GM10266 (cell line): Measurements from ENCODE around the gene DESI2.
"Not testable (repeated sequence)": the region's sequence is repeated elsewhere in the genome, so short reads cannot be mapped to it uniquely, and the experiment has no call there.

Experiments
- DNase-seq: peaks from one replicate; pipeline ENCODE4 v3.0.0; 2012; ENCODE audit errors: extremely low spot score
- TF ChIP-seq, protein P1 (sequence below): IDR thresholded peaks from 2 replicates; pipeline ENCODE4 v1.5.1; 2012; ENCODE audit warnings: mild to moderate bottlenecking, low read depth; ENCODE audit not compliant: control insufficient read depth, insufficient read depth; ENCODE audit errors: missing control alignments

Gene DESI2

DNA sequence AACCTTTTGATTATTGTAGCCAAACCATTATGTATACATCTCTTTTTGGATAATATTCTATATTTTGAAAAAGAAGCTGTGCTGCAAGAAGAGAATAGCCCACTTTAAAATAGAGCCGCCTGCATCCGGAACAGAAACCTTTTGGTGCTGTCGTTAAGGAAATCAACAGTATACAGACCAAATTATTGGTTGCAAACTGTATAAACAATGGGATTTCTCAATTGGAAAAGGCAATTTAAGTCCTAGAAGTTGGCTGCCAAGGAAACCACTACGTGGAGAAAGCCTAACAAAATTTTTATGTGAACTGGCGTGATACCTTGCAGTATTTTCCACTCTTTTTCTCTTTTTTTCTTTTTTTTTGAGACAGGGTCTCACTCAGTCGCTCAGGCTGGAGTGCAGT lies 25.8 kb downstream of the DESI2 start:
- TF ChIP-seq, protein P1, sequence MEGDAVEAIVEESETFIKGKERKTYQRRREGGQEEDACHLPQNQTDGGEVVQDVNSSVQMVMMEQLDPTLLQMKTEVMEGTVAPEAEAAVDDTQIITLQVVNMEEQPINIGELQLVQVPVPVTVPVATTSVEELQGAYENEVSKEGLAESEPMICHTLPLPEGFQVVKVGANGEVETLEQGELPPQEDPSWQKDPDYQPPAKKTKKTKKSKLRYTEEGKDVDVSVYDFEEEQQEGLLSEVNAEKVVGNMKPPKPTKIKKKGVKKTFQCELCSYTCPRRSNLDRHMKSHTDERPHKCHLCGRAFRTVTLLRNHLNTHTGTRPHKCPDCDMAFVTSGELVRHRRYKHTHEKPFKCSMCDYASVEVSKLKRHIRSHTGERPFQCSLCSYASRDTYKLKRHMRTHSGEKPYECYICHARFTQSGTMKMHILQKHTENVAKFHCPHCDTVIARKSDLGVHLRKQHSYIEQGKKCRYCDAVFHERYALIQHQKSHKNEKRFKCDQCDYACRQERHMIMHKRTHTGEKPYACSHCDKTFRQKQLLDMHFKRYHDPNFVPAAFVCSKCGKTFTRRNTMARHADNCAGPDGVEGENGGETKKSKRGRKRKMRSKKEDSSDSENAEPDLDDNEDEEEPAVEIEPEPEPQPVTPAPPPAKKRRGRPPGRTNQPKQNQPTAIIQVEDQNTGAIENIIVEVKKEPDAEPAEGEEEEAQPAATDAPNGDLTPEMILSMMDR: no peak

DNA sequence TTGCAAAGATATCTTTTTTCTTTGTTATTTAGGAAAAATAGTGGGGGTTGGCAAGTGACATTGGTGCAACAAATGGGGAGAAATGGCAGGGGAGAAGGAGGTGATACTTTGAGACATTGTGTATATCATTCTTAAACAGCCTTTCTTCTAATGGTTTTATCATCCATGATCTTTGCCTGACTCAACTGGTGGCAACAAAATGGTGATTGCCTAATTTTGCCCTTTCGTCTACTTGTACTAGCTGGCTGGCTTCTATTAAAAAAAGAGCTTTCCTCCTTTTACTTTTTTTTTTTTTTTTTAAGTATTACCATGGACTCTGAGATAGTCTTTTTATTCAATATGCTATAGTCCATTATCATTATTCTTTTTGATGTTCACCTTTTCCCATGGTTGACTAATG lies 27.7 kb downstream of the DESI2 start:
- TF ChIP-seq, protein P1: no peak
- no peak for DNase-seq

More for the DNA sequence above, 25.8 kb downstream of the DESI2 start:
- no peak for DNase-seq

DNA sequence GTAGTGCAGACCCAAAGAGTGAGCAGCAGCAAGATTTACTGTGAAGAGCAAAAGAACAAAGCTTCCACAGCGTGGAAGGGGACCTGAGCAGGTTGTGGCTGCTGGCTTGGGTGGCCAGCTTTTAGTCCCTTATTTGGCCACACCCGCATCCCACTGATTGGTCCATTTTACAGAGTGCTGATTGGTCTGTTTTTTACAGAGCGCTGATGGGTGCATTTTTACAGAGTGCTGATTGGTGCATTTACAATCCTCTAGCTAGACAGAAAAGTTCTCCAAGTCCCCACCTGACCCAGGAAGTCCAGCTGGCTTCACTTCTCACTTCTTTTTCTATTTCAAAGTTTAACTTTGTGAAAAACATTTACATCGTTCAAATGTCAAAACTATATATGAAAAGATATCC lies 29.2 kb downstream of the DESI2 start:
- DNase-seq: not testable (repeated sequence)

DNA sequence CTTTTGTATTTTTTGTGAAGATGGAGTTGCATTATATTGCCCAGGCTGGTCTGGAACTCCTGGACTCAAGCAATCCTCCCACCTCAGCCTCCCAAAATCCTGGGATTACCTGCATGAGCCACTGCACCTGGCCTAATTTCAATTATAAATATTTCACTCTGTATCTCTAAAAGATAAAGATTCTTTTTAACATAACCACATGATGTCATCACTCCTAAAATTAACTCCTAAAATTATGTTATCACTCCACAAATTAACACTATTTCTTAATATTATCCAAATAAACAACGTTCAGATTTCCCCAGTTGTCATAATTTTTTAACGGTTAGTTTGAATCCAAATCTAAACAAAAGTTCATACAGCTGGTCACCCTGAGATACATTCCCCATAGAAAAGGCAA lies 43.0 kb downstream of the DESI2 start:
- TF ChIP-seq, protein P1: no peak
- no peak for DNase-seq

DNA sequence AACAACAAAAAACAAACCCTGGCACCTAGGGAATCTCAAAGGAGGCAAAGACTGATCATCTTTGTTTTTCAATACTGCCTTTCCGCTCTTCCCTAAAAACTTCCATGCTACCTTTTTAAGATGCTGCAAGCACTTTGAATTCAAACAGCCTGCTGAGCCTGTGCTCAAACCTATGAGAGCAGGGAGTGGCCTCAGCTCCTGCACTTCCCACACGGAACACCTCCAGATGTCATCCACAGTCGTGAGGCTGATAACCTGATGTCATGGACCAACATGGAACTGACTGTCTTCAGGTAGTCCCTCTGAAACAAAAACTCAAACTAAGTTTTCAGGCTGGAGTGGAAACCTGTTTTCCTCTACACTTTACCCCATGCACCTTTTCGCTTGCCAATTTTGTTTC lies 46.8 kb downstream of the DESI2 start:
- no peak for DNase-seq
- TF ChIP-seq, protein P1: no peak

DNA sequence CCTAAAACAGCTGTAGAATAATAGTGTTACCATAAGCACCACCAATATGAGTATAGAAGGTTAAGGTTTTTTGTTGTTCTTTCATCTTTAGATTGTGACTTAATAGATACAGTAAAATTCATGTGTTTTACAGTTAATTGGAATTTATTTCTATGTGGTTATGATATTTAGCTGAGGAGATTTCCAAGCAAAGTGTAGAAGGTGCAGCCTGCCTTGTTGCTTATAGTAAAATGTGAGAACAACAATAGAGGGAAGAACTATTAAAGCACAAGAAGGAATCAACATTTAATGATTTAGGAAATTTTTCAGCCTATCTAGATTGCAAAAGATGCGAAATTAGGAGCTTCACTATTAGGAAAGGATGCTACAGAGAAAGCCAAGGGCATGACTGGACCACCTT lies 47.9 kb downstream of the DESI2 start:
- TF ChIP-seq, protein P1: no peak
- no peak for DNase-seq

DNA sequence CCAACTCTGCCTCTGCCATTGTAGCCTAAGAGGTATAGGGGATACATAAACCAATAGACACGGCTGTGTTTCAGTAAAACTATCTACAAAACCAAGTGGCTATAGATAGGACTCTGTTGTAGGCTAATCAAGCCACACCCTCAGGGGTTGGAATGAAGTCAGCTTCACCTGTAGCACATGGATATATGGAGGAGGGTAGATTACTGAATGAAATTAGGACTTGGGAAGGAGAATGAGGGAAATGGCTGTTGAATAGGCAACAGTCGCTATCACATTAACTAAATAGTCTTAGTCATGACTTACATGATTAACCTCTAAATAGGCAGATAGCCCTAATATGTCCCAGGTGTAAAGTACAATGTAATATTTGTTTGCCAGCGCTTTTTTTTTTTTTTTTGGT lies 49.7 kb downstream of the DESI2 start:
- TF ChIP-seq, protein P1: no peak
- DNase-seq: no peak

DNA sequence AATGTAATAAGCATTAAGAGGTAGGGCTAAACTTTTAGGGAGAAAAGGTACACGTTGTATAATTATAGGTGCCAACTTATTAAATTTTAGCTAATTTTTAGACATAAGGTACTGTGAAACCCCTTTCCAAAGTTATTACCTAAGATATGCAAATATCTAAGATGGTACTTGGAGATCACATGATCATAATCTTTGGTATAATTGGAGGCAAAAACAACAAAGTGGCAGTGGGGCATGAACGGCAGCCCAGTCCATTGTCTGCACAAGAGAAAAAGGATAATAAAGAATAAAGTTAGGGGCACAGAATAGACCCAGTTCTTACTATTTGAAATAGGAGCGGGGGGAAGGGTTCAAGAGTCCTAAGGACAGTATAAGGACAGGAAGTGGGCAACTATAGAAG lies 51.2 kb downstream of the DESI2 start:
- DNase-seq: no peak
- TF ChIP-seq, protein P1: no peak
